IMR-90 (cell line): ENCODE measurements around the gene NR4A1. TPM values are rescaled to one million over a fixed set of nuclear protein-coding genes. Genes with fewer than 3 reads are reported as not detected.
A peak's percentile ranks its signal among the peaks of the same experiment; 100 is the strongest.

Experiments used
- ATAC-seq: fragments of 200-7000 bp; cut with Tn5 transposase; 2 replicates; pipeline ENCODE4 v1.9.1; 2020; ENCODE audit warnings: low read depth, mild to moderate bottlenecking, moderate library complexity
- BruUV-seq: library from RNA; stranded (reverse); fragments of 400-500 nt; replicated peaks from 2 replicates; lab custom pipeline; 2021; lab: Mats Ljungman, UMichigan
- CTCF ChIA-PET: fragments of 300-600 bp; formaldehyde crosslinking; extraction: SDS; loops from one replicate; lab custom pipeline; 2021; ENCODE audit warnings: antibody characterized with exemption; lab: Yijun Ruan, JAX
- POLR2A ChIA-PET: fragments of 300-600 bp; sonication (Branson Sonifier 250); formaldehyde crosslinking; loops from one replicate; lab custom pipeline; 2022; ENCODE audit warnings: antibody characterized with exemption; ENCODE audit not compliant: unreplicated experiment; lab: Charles Lee
- DNase-seq: peaks from one replicate; pipeline ENCODE4 v3.0.0; 2013
- H2AFZ ChIP-seq: replicated peaks from 2 replicates; pipeline ENCODE3; 2013; ENCODE audit warnings: low read length, mild to moderate bottlenecking; ENCODE audit not compliant: poor library complexity
- H2AK5ac ChIP-seq: 2 replicates; pipeline ENCODE4 v1.6.1; 2013; ENCODE audit warnings: low read depth, low read length, inconsistent platforms
- H2AK9ac ChIP-seq: replicated peaks from 2 replicates; pipeline ENCODE3; 2013; ENCODE audit warnings: mild to moderate bottlenecking, low read depth, low read length, moderate library complexity; ENCODE audit not compliant: poor library complexity
- H2BK120ac ChIP-seq: 2 replicates; pipeline ENCODE4 v1.6.1; 2013; ENCODE audit warnings: low read depth, low read length, inconsistent platforms
- H2BK15ac ChIP-seq: 3 replicates; pipeline ENCODE4 v1.6.1; 2013; ENCODE audit warnings: low read depth, low read length, inconsistent platforms
- H2BK20ac ChIP-seq: 2 replicates; pipeline ENCODE4 v1.6.1; 2013; ENCODE audit warnings: low read depth, mild to moderate bottlenecking, inconsistent platforms, low read length, moderate library complexity
- H2BK5ac ChIP-seq: 2 replicates; pipeline ENCODE4 v1.6.1; 2013; ENCODE audit warnings: mild to moderate bottlenecking, low read depth, low read length, inconsistent platforms; ENCODE audit not compliant: poor library complexity, severe bottlenecking
- H3K14ac ChIP-seq: replicated peaks from 2 replicates; pipeline ENCODE4 v1.6.1; 2013; ENCODE audit warnings: low read depth, low read length, inconsistent platforms
- H3K18ac ChIP-seq: 2 replicates; pipeline ENCODE4 v1.6.1; 2013; ENCODE audit warnings: low read depth, low read length, control low read depth
- H3K23ac ChIP-seq: 2 replicates; pipeline ENCODE4 v1.6.1; 2013; ENCODE audit warnings: low read depth, low read length, inconsistent platforms
- H3K27ac ChIP-seq: 2 replicates; pipeline ENCODE4 v1.5.1; 2013; ENCODE audit warnings: mild to moderate bottlenecking, control low read depth, low read length; ENCODE audit not compliant: insufficient read depth
- H3K27me3 ChIP-seq: 2 replicates; pipeline ENCODE4 v1.6.1; 2013; ENCODE audit warnings: low read length; ENCODE audit not compliant: control insufficient read depth, insufficient read depth
- H3K36me3 ChIP-seq: 2 replicates; pipeline ENCODE4 v1.6.1; 2013; ENCODE audit warnings: low read length, mixed read lengths; ENCODE audit not compliant: control insufficient read depth, insufficient read depth
- H3K4ac ChIP-seq: 2 replicates; pipeline ENCODE4 v1.6.1; 2013; ENCODE audit warnings: low read depth, low read length, inconsistent platforms
- H3K4me1 ChIP-seq: 2 replicates; pipeline ENCODE4 v1.6.1; 2013; ENCODE audit warnings: low read length, mixed read lengths; ENCODE audit not compliant: control insufficient read depth, insufficient read depth
- H3K4me2 ChIP-seq: 2 replicates; pipeline ENCODE4 v1.6.1; 2013; ENCODE audit warnings: low read depth, mild to moderate bottlenecking, control low read depth, low read length, moderate library complexity
- H3K4me3 ChIP-seq: 2 replicates; pipeline ENCODE4 v1.5.1; 2013; ENCODE audit warnings: low read depth, mild to moderate bottlenecking, control low read depth, low read length, moderate library complexity; ENCODE audit not compliant: insufficient read depth
- H3K56ac ChIP-seq: 2 replicates; pipeline ENCODE4 v1.6.1; 2013; ENCODE audit warnings: low read length, inconsistent platforms; ENCODE audit not compliant: insufficient read depth; ENCODE audit errors: extremely low read depth
- H3K79me1 ChIP-seq, 2 experiments: 2 replicates each; pipeline ENCODE4 v1.6.1; 2013; ENCODE audit warnings: low read length in 2 of 2, inconsistent platforms in 1 of 2, low read depth in 1 of 2
- H3K9ac ChIP-seq: 2 replicates; pipeline ENCODE4 v1.6.1; 2013; ENCODE audit warnings: low read depth, low read length, control low read depth
- H3K9me1 ChIP-seq: 2 replicates; pipeline ENCODE4 v1.6.1; 2013; ENCODE audit warnings: low read length, inconsistent platforms; ENCODE audit not compliant: insufficient read depth
- H3K9me3 ChIP-seq: 2 replicates; pipeline ENCODE4 v1.6.1; 2013; ENCODE audit warnings: low read length; ENCODE audit not compliant: control insufficient read depth, insufficient read depth
- H4K20me1 ChIP-seq: 2 replicates; pipeline ENCODE4 v1.6.1; 2013; ENCODE audit warnings: low read length, inconsistent platforms; ENCODE audit not compliant: insufficient read depth
- H4K5ac ChIP-seq: 2 replicates; pipeline ENCODE4 v1.6.1; 2013; ENCODE audit warnings: mild to moderate bottlenecking, low read depth, low read length, control low read depth
- H4K8ac ChIP-seq, 2 experiments: 2 replicates each; pipeline ENCODE4 v1.6.1; 2013; ENCODE audit warnings: low read depth in 2 of 2, low read length in 2 of 2, control low read depth in 1 of 2, inconsistent platforms in 1 of 2
- H4K91ac ChIP-seq: 2 replicates; pipeline ENCODE4 v1.6.1; 2013; ENCODE audit warnings: low read depth, low read length, inconsistent platforms; ENCODE audit not compliant: insufficient read depth
- CEBPB ChIP-seq: IDR thresholded peaks from 2 replicates; pipeline ENCODE4 v1.6.1; 2012; ENCODE audit warnings: low read depth, low read length, improper control_type of control experiment
- CHD1 ChIP-seq: IDR thresholded peaks from 2 replicates; pipeline ENCODE4 v1.6.1; 2012; ENCODE audit warnings: low read depth, low read length, improper control_type of control experiment
- FOS ChIP-seq: fragments of 150-350 bp; IDR thresholded peaks from 2 replicates; pipeline ENCODE4 v1.6.1; 2016; ENCODE audit warnings: low read depth, low read length
- MAFK ChIP-seq: IDR thresholded peaks from 2 replicates; pipeline ENCODE4 v1.6.1; 2012; ENCODE audit warnings: low read depth, low read length, improper control_type of control experiment
- MAZ ChIP-seq: IDR thresholded peaks from 2 replicates; pipeline ENCODE4 v1.6.1; 2012; ENCODE audit warnings: low read depth, mild to moderate bottlenecking, low read length, improper control_type of control experiment, moderate library complexity, borderline replicate concordance
- MXI1 ChIP-seq: IDR thresholded peaks from 2 replicates; pipeline ENCODE4 v1.6.1; 2012; ENCODE audit warnings: low read depth, mild to moderate bottlenecking, low read length, moderate library complexity, borderline replicate concordance
- NFE2L2 ChIP-seq: fragments of 150-350 bp; IDR thresholded peaks from 2 replicates; pipeline ENCODE4 v1.6.1; 2016; ENCODE audit warnings: low read depth, mild to moderate bottlenecking, low read length
- POLR2A ChIP-seq: IDR thresholded peaks from 2 replicates; pipeline ENCODE4 v1.6.1; 2012; ENCODE audit warnings: mild to moderate bottlenecking, low read depth, low read length
- RAD21 ChIP-seq: IDR thresholded peaks from 2 replicates; pipeline ENCODE4 v1.6.1; 2012; ENCODE audit warnings: low read length, improper control_type of control experiment
- RCOR1 ChIP-seq: IDR thresholded peaks from 2 replicates; pipeline ENCODE4 v1.6.1; 2012; ENCODE audit warnings: mild to moderate bottlenecking, low read length, improper control_type of control experiment; ENCODE audit not compliant: insufficient replicate concordance
- RFX5 ChIP-seq: IDR thresholded peaks from 2 replicates; pipeline ENCODE4 v1.8.0; 2012; ENCODE audit warnings: low read depth, mild to moderate bottlenecking, low read length, moderate library complexity
- WGBS, 2 experiments: methylation state at CpG; one replicate each; pipeline versions ENCODE4 v1.1.5 to v1.1.7; 2013; ENCODE audit warnings: missing lambda C conversion rate in 2 of 2; ENCODE audit not compliant: insufficient read length in 1 of 2; ENCODE audit errors: extremely low coverage in 2 of 2; 5-methylcytosine and 5-hydroxymethylcytosine counted together
- dilution Hi-C: fragments of 300-500 bp; cut with HindIII; formaldehyde crosslinking; loops from one replicate; pipeline ENCODE4 v1.14.3; 2018; ENCODE audit warnings: low sequenced_read_pairs; ENCODE audit not compliant: unreplicated experiment
- in situ Hi-C: fragments of 300-500 bp; cut with MboI; formaldehyde crosslinking; loops from 3 replicates; pipeline ENCODE4 v1.14.3; 2019; ENCODE audit warnings: low sequenced_read_pairs, inconsistent platforms, mixed read lengths
- intact Hi-C: fragments of 100-400 bp; cut with micrococcal nuclease; formaldehyde crosslinking; loops from 2 replicates; pipeline ENCODE4 v1.10.0; 2022
- polyA plus RNA-seq, 3 experiments: library from polyadenylated mRNA; depleted of rRNA; stranded (reverse); fragments of >200 nt; gene quantifications; 2 replicates each; pipeline ENCODE4 v1.2.3, GENCODE V29; 2012; ENCODE audit warnings: low replicate concordance in 1 of 3
- total RNA-seq: library from RNA; depleted of rRNA; stranded (reverse); fragments of >200 nt; gene quantifications from 2 replicates; pipeline ENCODE4 v1.2.3, GENCODE V29; 2012
- TF ChIP-seq, protein P1 (sequence below): fragments of 150-350 bp; IDR thresholded peaks from 2 replicates; pipeline ENCODE4 v1.6.1; 2017; ENCODE audit warnings: mild to moderate bottlenecking, antibody characterized with exemption, low read length, low read depth
- TF ChIP-seq, protein P2 (sequence below): fragments of 150-350 bp; IDR thresholded peaks from 2 replicates; pipeline ENCODE4 v1.6.1; 2016; ENCODE audit warnings: low read depth, mild to moderate bottlenecking, low read length, moderate library complexity, borderline replicate concordance
- TF ChIP-seq, protein P3 (sequence below): conservative IDR thresholded peaks from 2 replicates; pipeline ENCODE4 v1.5.1; 2012; ENCODE audit warnings: mild to moderate bottlenecking, low read depth, low read length, improper control_type of control experiment

Gene NR4A1
- total and polyA plus RNA-seq, 2 of the 4 experiments (the other 2 are of a cell fraction), result 6.6 to 34.1 TPM

DNA sequence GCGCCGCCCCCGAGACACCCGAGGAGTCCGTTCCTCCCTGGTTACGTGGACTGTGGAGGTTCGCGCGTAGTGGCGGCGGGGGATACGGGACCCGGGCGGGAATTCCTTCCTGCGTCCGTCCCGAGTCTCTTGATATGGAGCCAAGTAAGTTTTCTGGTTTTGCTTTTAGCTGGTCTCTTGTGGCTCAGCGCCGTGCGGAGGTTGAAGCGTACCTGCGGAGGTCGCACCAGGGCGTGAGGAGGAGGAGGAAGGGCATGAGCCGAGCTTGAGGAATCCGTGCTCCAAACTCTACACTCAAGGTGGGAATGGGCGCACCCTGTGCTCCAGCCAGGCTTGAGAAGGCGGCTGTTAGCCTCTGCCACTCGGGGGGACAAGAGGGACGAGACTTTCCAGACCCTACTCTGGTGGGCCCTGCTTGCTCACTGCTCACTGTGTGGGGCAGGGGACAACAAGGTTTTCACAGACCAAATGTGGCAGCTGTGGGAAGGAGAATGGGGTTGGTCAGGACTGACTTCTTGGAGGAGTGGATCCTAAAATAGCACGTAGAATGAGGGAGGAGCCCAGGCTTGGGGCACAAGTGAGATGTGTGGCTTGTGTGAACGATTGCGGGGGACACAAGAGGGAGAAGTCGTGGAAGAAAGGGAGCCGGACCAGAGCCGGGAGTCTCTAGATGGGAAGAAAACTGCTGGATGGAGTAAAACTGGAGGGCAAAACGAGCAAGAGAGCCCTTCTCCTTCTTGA is 19.1 kb downstream of the NR4A1 start:
- peak overlapping the region; percentile 99 for H3K4me2 ChIP-seq
- peaks cover 24% of the 10 kb centered on the region for H3K36me3 ChIP-seq
- H3K4me1 ChIP-seq, result peaks cover 13% of the 10 kb centered on the region
- peak overlapping the region; percentile 88 for H3K56ac ChIP-seq
- H2AK5ac ChIP-seq, result peak overlapping the region; percentile 96
- peak overlapping the region; percentile 96 for H2BK5ac ChIP-seq
- peaks cover 55% of the 10 kb centered on the region for H4K20me1 ChIP-seq
- peak overlapping the region; percentile 88 for H3K9ac ChIP-seq
- peak overlapping the region; percentile 89 for H3K27ac ChIP-seq
- ChIA-PET CTCF (interaction anchor here (1.2 to 2.9 kb wide), 2 partner anchors 45 kb away, joined by 5 to 14 read pairs; no protein-coding TSS in a partner anchor), POLR2A (no interaction called here)
- peak overlapping the region; percentile 84 for H4K91ac ChIP-seq
- H2BK20ac ChIP-seq, result no peak overlapping the region
- WGBS, 2 experiments, result 0% methylated on average over 5 of the region's 37 CpGs; no CpG with 5 or more reads in 1 of the 2 experiments
- DNase-seq, result no peak
- intact Hi-C loops, result loop anchor here (2.0 kb wide), 1 partner anchor 38 kb away; no protein-coding TSS in a partner anchor
- in situ Hi-C loops, result no loop called here
- no peaks in the 10 kb centered on the region for H3K9me3 ChIP-seq
- peak; percentile 46 for ATAC-seq
- peaks cover 1 to 57% of the 10 kb centered on the region in 2 experiments; a peak in 3 of 4 replicates for H3K79me1 ChIP-seq
- peak overlapping the region; percentile 64 for H3K4me3 ChIP-seq
- H3K9me1 ChIP-seq, result peaks cover 23% of the 10 kb centered on the region
- BruUV-seq, result TSS peak; percentile 48
- peak overlapping the region; percentile 31 for H3K18ac ChIP-seq
- H3K4ac ChIP-seq, result peak overlapping the region; percentile 95
- peak overlapping the region; percentile 50; the same call in 1 of the 2 replicates for H2BK120ac ChIP-seq
- H2BK15ac ChIP-seq, result peak overlapping the region; percentile 44; the same call in 1 of the 3 replicates
- peak overlapping the region; percentile 84 for H3K14ac ChIP-seq
- dilution Hi-C loops, result no loop called here
- peak overlapping the region; percentile 86 for H3K23ac ChIP-seq
- peak overlapping the region; percentile 53 for H4K5ac ChIP-seq
- peak overlapping the region; percentile 99 for H2AFZ ChIP-seq
- peak overlapping the region; percentile 99 for H2AK9ac ChIP-seq
- H4K8ac ChIP-seq, result peak overlapping the region; percentile 49 to 83
- H3K27me3 ChIP-seq, result no peaks in the 10 kb centered on the region
- TF ChIP-seq, protein P1, sequence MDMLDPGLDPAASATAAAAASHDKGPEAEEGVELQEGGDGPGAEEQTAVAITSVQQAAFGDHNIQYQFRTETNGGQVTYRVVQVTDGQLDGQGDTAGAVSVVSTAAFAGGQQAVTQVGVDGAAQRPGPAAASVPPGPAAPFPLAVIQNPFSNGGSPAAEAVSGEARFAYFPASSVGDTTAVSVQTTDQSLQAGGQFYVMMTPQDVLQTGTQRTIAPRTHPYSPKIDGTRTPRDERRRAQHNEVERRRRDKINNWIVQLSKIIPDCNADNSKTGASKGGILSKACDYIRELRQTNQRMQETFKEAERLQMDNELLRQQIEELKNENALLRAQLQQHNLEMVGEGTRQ, result no peak
- TF ChIP-seq CHD1 (peak; percentile 48), MAZ (no peak), RAD21 (no peak), NFE2L2 (no peak), MXI1 (no peak), RFX5 (no peak), FOS (no peak), RCOR1 (no peak), CEBPB (no peak), POLR2A (peak; percentile 20), MAFK (no peak)
- TF ChIP-seq, protein P2, sequence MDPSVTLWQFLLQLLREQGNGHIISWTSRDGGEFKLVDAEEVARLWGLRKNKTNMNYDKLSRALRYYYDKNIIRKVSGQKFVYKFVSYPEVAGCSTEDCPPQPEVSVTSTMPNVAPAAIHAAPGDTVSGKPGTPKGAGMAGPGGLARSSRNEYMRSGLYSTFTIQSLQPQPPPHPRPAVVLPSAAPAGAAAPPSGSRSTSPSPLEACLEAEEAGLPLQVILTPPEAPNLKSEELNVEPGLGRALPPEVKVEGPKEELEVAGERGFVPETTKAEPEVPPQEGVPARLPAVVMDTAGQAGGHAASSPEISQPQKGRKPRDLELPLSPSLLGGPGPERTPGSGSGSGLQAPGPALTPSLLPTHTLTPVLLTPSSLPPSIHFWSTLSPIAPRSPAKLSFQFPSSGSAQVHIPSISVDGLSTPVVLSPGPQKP, result no peak
- TF ChIP-seq, protein P3, sequence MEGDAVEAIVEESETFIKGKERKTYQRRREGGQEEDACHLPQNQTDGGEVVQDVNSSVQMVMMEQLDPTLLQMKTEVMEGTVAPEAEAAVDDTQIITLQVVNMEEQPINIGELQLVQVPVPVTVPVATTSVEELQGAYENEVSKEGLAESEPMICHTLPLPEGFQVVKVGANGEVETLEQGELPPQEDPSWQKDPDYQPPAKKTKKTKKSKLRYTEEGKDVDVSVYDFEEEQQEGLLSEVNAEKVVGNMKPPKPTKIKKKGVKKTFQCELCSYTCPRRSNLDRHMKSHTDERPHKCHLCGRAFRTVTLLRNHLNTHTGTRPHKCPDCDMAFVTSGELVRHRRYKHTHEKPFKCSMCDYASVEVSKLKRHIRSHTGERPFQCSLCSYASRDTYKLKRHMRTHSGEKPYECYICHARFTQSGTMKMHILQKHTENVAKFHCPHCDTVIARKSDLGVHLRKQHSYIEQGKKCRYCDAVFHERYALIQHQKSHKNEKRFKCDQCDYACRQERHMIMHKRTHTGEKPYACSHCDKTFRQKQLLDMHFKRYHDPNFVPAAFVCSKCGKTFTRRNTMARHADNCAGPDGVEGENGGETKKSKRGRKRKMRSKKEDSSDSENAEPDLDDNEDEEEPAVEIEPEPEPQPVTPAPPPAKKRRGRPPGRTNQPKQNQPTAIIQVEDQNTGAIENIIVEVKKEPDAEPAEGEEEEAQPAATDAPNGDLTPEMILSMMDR, result no peak
